GM21390 (cell line): ENCODE measurements around the gene ERFE.
A peak's percentile ranks its signal among the peaks of the same experiment; 100 is the strongest.

Source experiments
- ATAC-seq: cut with Tn5 transposase; IDR thresholded peaks from one replicate; pipeline ENCODE4 v1.9.1; 2021; ENCODE audit not compliant: unreplicated experiment

ERFE gene

DNA sequence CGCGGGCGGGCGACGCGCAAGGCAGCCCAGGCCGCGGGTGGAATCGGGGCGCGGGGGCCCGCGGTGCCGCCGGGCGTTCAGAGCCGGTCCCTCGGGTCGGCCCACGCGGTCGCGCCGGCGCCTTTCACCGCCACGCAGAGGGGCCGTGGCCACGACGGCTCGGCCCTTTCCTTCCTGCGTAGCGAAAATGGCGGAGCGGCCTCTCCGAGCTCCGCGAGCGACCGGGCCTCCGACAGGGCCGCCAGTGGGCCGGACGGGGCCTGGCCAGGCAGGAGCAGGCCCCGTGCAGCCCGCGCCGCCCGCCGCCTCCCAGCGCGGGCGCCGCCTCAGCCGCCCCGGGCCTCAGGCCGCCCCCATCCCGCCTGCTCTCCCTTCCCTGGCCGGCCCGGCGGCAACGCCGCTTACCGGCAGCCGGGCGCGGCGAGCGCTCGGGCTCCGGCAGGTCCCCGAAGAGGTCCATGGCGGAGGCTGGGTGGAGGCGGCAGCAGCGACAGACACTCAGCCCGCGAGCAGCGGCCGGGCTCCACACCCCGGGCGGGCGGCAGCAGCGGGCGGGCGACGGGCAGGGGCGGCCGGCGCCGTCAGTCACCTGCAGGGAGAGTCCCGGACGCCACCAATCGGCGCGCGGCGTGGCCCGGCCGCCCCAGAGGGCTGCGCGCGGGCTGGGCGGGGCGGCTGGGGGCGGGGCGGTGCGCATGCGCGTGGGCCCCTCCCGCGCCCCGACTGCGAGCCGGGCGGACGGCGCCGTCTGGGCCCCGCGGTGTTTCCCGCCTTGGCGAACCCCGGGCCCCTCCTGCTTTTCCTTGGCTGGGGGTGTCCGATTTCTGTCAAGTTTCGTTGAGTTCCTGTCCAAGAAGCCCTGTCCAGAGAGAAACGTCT lies 44.6 kb downstream of the ERFE start, which contains the start of gene ILKAP:
TSS of gene ILKAP (minus strand) at position 602 of the 879 bp plus-strand sequence. CDS start at position 460, 142 bp downstream.
- peak; percentile 94 for ATAC-seq

DNA sequence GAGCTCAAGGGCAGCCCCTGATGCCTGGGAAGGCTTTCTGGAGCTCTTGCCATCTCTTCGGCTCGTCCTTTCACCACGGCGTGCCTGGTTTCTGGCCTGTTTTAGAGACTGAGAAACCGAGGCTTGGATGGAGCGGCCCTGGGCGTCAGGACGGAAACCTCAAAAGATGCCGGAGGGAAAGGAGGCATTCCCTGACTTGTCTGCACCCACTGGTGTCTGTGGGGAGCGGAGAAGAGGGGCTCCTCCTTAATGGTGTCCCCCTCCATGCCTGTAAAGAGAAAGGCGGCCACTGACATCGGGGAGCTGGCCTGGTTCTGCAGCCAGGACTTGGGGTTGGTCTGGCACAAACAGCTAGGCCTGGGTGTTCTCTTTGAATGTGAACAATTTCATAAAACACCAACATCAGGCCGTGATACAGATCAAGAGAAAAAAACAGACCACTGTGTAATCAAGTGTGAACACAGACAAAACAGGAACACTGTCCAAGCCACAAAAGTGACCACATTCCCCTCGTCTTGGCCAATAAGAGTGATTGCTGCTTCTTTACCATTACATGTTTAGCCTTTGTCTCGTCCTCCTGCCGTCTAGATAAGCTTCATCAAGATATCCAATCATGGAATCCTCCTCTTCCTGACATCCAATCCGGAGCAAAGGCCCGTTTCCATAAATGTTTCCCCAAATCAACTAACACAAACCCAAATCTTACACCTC lies 45.4 kb downstream of the ERFE start:
- ATAC-seq, result no peak

DNA sequence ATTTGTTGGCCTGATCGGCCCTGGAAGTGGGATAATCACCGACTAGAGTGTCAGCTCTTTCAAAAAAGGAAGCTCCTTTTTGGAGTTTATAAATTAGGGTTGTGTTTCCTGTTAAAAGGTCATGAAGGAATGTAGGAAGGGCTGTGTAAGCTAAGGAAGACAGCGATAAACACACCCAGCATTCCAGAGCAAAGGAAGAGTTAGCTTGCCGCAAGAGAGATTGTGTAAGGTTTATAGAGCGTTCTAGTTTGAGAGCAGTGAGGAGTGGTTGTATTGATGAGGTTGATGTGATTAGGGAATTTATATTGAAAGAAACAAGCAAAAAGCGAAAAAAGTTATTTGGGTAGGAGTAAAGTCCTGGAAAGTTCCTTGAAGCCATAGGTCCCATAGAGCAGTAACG lies 48.2 kb downstream of the ERFE start:
- ATAC-seq, result no peak

DNA sequence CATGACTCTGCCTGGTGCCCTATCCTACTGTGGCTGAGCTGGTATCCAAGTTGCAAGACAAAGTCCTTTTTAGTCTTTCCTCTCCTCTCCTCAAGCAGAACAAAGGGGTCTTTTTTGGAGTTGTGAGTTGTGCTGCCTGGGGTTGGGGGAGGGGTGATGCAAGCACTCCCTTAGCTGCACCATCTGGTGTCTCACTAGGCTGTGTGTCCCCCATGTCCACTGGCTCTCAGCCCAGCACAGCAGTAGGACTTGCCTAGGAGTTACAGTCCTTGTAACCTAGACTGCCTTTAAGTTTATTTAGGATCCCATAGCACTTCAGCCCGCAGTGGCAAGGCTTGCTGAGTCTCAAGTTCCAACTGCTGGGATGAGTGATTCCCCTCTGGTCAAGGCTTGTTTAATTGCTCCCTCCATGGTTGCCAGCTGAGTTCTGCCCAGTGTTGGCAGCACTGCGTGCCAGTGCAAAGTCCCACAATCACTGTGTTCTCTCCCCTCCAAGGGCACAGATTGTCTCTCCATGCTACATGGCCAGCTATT lies 57.9 kb downstream of the ERFE start:
- no peak for ATAC-seq
